ENCODE data around the gene KAZN. TPM values are rescaled to one million over a fixed set of nuclear protein-coding genes. Genes with fewer than 3 reads are reported as not detected.

The KAZN gene
- total RNA-seq, 6 experiments from 2014 or later, result 13.1 to 22.3 (median 20.7) TPM

- H3K27ac Mint-ChIP-seq, result no peak overlapping the region
- DNase-seq, result no peak
- H3K27me3 Mint-ChIP-seq (ENCODE audit: insufficient read depth), result no peaks in the 10 kb centered on the region
- no peak overlapping the region for H3K4me3 Mint-ChIP-seq
- H3K9me3 Mint-ChIP-seq, result no peaks in the 10 kb centered on the region; the same call in 1 of the 2 replicates
- peaks cover 14% of the 10 kb centered on the region for H3K36me3 Mint-ChIP-seq (ENCODE audit: low read depth)
- TF ChIP-seq CTCF (IDR thresholded peaks at IDR 0.05), result no peak
- H3K4me1 Mint-ChIP-seq (ENCODE audit: low read depth), result 0 out of 2 replicates have a peak, but pooled peaks cover 5% of the 10 kb centered on the region
Measured at GRCh38 chr1:15007368-15007767, 408.9 kb downstream of the KAZN start.

- DNase-seq, result no peak
- Mint-ChIP-seq H3K9me3 (no peaks in the 10 kb centered on the region; the same call in 1 of the 2 replicates), H3K4me1 (ENCODE audit: low read depth) (0 out of 2 replicates have a peak, but pooled peaks cover 5% of the 10 kb centered on the region), H3K27me3 (ENCODE audit: insufficient read depth) (no peaks in the 10 kb centered on the region), H3K27ac (no peak overlapping the region), H3K4me3 (no peak overlapping the region), H3K36me3 (ENCODE audit: low read depth) (peaks cover 14% of the 10 kb centered on the region)
- no peak for TF ChIP-seq CTCF (IDR thresholded peaks at IDR 0.05)
Measured at GRCh38 chr1:15007842-15008241, 409.4 kb downstream of the KAZN start.

GRCh38 chr1:15008783-15009729 lies 410.6 kb downstream of the KAZN start:
- H3K27me3 Mint-ChIP-seq (ENCODE audit: insufficient read depth), result peaks cover 2% of the 10 kb centered on the region; the same call in 1 of the 2 replicates
- H3K4me1 Mint-ChIP-seq (ENCODE audit: low read depth), result 0 out of 2 replicates have a peak, but pooled peaks cover 5% of the 10 kb centered on the region
- no peak overlapping the region for H3K4me3 Mint-ChIP-seq
- H3K36me3 Mint-ChIP-seq (ENCODE audit: low read depth), result peaks cover 14% of the 10 kb centered on the region
- TF ChIP-seq CTCF (IDR thresholded peaks at IDR 0.05), result no peak
- no peaks in the 10 kb centered on the region; the same call in 1 of the 2 replicates for H3K9me3 Mint-ChIP-seq
- no peak overlapping the region; the same call in 1 of the 2 replicates for H3K27ac Mint-ChIP-seq
- DNase-seq, result no peak

- DNase-seq, result no peak
- Mint-ChIP-seq H3K27ac (no peak overlapping the region), H3K27me3 (ENCODE audit: insufficient read depth) (peaks cover 2% of the 10 kb centered on the region), H3K36me3 (ENCODE audit: low read depth) (peaks cover 14% of the 10 kb centered on the region), H3K4me3 (no peak overlapping the region), H3K4me1 (ENCODE audit: low read depth) (0 out of 2 replicates have a peak, but pooled peaks cover 5% of the 10 kb centered on the region), H3K9me3 (no peaks in the 10 kb centered on the region; the same call in 1 of the 2 replicates)
- TF ChIP-seq CTCF (IDR thresholded peaks at IDR 0.05), result no peak
Measured at GRCh38 chr1:15011160-15011559, 412.7 kb downstream of the KAZN start.

GRCh38 chr1:15011661-15012060 lies 413.2 kb downstream of the KAZN start:
- H3K36me3 Mint-ChIP-seq (ENCODE audit: low read depth), result peaks cover 14% of the 10 kb centered on the region
- H3K9me3 Mint-ChIP-seq, result no peaks in the 10 kb centered on the region; the same call in 1 of the 2 replicates
- no peak for DNase-seq
- H3K4me1 Mint-ChIP-seq (ENCODE audit: low read depth), result 0 out of 2 replicates have a peak, but pooled peaks cover 5% of the 10 kb centered on the region
- no peak overlapping the region for H3K27ac Mint-ChIP-seq
- no peak for TF ChIP-seq CTCF (IDR thresholded peaks at IDR 0.05)
- no peak overlapping the region for H3K4me3 Mint-ChIP-seq
- peaks cover 2% of the 10 kb centered on the region for H3K27me3 Mint-ChIP-seq (ENCODE audit: insufficient read depth)

Data from HFFc6 (cell line).